H1 (cell line): Measurements from ENCODE around the gene ZBTB7A. TPM values are rescaled to one million over a fixed set of nuclear protein-coding genes. Genes with fewer than 3 reads are reported as not detected.

ENCODE experiments used
- CEBPB ChIP-seq: IDR thresholded peaks from 2 replicates; pipeline ENCODE4 v1.6.1; 2012; ENCODE audit warnings: low read depth, low read length
- CHD2 ChIP-seq: IDR thresholded peaks from 2 replicates; pipeline ENCODE4 v1.6.1; 2012; ENCODE audit warnings: low read length, improper control_type of control experiment
- SAP30 ChIP-seq: fragments of 300-600 bp; sonication (generic); IDR thresholded peaks from 2 replicates; pipeline ENCODE4 v1.7.1; 2012; ENCODE audit warnings: low read length, moderate library complexity, mild to moderate bottlenecking, inconsistent platforms; ENCODE audit not compliant: insufficient read depth, insufficient replicate concordance
- TEAD4 ChIP-seq: IDR thresholded peaks from 2 replicates; pipeline ENCODE4 v1.6.1; 2012; ENCODE audit warnings: low read depth, low read length, inconsistent platforms, mixed read lengths
- polyA plus RNA-seq, 7 experiments: library from polyadenylated mRNA; depleted of rRNA in 3 of 7; stranded (reverse) in 5 of 7; unstranded in 2 of 7; fragments of >200 nt in 5 of 7; fragments of 200-250 nt in 2 of 7; gene quantifications; 1 replicate in 5 of 7; 2 replicates in 1 of 7; 4 replicates in 1 of 7; pipeline versions ENCODE4 v1.2.1 to v1.2.3, GENCODE V29; 2011 to 2013; ENCODE audit warnings: missing spikeins in 2 of 7, mixed read lengths in 2 of 7
- total RNA-seq: library from RNA; stranded (reverse); fragmentation: NEBNext Ultra II Directional; extraction: Animal tissue kit (Norgen Biotek cat#: 25700); gene quantifications from 2 replicates; pipeline ENCODE4 v1.2.1, GENCODE V29; 2021
- TF ChIP-seq, protein P1 (sequence below), 3 experiments: IDR thresholded peaks; 1 replicate in 2 of 3; 2 replicates in 1 of 3; pipeline versions ENCODE4 v1.5.1 to v1.6.1; 2011; ENCODE audit warnings: low read length in 3 of 3, mild to moderate bottlenecking in 3 of 3, inconsistent platforms in 2 of 3, low read depth in 1 of 3, moderate library complexity in 1 of 3; ENCODE audit not compliant: insufficient read depth in 1 of 3; ENCODE audit errors: control extremely low read depth in 1 of 3
- TF ChIP-seq, protein P2 (sequence below): IDR thresholded peaks from 2 replicates; pipeline ENCODE4 v1.6.1; 2012; ENCODE audit warnings: inconsistent platforms

The ZBTB7A gene
- total and polyA plus RNA-seq, 2 of the 8 experiments (the other 6 are each of a cell fraction or from before 2014, with no cell fraction given): 5.6 to 17.8 TPM

DNA sequence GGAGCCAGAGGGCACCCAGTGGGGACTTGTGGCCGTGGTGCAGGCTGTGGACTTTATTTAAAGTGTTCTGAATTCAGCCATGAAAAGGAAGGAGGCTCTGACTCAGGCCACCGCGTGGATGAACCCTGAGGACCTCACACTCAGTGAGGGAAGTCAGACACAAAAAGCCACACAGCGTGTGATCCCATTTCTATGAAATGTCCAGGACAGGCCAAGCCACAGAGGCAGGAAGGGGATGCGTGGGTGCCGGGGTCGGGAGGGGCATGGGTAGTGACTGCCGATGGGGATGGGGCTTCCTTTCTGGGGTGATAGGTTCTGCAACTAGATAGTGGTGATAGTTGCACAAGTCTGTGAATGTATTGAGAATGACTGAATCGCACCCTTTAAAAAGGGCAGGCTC, 8.7 kb upstream of the ZBTB7A start (continued):
- TF ChIP-seq, protein P1, sequence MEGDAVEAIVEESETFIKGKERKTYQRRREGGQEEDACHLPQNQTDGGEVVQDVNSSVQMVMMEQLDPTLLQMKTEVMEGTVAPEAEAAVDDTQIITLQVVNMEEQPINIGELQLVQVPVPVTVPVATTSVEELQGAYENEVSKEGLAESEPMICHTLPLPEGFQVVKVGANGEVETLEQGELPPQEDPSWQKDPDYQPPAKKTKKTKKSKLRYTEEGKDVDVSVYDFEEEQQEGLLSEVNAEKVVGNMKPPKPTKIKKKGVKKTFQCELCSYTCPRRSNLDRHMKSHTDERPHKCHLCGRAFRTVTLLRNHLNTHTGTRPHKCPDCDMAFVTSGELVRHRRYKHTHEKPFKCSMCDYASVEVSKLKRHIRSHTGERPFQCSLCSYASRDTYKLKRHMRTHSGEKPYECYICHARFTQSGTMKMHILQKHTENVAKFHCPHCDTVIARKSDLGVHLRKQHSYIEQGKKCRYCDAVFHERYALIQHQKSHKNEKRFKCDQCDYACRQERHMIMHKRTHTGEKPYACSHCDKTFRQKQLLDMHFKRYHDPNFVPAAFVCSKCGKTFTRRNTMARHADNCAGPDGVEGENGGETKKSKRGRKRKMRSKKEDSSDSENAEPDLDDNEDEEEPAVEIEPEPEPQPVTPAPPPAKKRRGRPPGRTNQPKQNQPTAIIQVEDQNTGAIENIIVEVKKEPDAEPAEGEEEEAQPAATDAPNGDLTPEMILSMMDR (IDR thresholded peaks at IDR 0.05; ENCODE audit: control extremely low read depth in 1 of 3, insufficient read depth in 1 of 3, low read depth in 1 of 3, low read length in 3 of 3): no peak
- TF ChIP-seq SAP30 (no peak), CEBPB (no peak), TEAD4 (no peak), CHD2 (no peak)
- TF ChIP-seq, protein P2, sequence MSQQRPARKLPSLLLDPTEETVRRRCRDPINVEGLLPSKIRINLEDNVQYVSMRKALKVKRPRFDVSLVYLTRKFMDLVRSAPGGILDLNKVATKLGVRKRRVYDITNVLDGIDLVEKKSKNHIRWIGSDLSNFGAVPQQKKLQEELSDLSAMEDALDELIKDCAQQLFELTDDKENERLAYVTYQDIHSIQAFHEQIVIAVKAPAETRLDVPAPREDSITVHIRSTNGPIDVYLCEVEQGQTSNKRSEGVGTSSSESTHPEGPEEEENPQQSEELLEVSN: no peak
- TF ChIP-seq, all 59 proteins: peak for 0
